Measurements from ENCODE around the gene UBE2D4. TPM values are rescaled to one million over a fixed set of nuclear protein-coding genes. Genes with fewer than 3 reads are reported as not detected.
A peak's percentile ranks its signal among the peaks of the same experiment; 100 is the strongest.

UBE2D4 gene
- total and polyA plus RNA-seq, 7 donors = 50.2 to 118 (median 67.1) TPM

DNA sequence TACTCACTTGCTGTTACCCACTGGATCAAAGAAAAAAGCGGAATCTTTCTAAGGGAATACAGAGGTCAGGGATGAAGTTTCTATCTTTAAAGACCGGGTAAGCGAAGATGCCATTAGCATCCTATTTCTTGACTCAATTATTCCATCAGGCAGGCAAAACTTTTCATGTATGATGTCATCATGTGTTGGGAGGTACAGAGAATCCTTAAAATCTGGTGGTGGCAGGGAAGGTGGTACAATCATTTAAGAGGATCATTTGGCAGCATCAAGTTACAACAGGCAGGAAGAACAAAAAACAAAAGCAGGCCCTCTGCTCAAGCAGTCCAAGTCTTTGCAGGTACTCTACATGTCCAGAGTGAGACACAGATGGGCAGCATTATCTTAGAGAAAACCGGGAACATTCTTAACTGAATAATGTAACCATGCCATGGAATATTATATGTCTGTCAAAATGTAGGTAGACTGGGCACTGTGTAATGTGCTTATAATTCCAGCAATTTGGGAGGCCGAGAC, 23.6 kb upstream of the UBE2D4 start:
- peaks cover 38% of the 10 kb centered on the region for H3K4me1 ChIP-seq
- TF ChIP-seq, protein P1, sequence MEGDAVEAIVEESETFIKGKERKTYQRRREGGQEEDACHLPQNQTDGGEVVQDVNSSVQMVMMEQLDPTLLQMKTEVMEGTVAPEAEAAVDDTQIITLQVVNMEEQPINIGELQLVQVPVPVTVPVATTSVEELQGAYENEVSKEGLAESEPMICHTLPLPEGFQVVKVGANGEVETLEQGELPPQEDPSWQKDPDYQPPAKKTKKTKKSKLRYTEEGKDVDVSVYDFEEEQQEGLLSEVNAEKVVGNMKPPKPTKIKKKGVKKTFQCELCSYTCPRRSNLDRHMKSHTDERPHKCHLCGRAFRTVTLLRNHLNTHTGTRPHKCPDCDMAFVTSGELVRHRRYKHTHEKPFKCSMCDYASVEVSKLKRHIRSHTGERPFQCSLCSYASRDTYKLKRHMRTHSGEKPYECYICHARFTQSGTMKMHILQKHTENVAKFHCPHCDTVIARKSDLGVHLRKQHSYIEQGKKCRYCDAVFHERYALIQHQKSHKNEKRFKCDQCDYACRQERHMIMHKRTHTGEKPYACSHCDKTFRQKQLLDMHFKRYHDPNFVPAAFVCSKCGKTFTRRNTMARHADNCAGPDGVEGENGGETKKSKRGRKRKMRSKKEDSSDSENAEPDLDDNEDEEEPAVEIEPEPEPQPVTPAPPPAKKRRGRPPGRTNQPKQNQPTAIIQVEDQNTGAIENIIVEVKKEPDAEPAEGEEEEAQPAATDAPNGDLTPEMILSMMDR (IDR thresholded peaks at IDR 0.05) = no peak
- no peak overlapping the region for H3K4me3 ChIP-seq
- H3K27me3 ChIP-seq (ENCODE audit: insufficient read depth in 3 of 3, low read length in 2 of 3) = no peaks in the 10 kb centered on the region
- intact Hi-C loops (cut with DNase I) = no loop called here
- ATAC-seq = no peak
- DNase-seq = no peak
- WGBS, 3 donors = 85 to 95% (median 88%) methylated on average over 5 of the region's 5 CpGs
- H3K9me3 ChIP-seq = no peaks in the 10 kb centered on the region
- peak overlapping the region; percentile 13 for H3K27ac ChIP-seq
- H3K36me3 ChIP-seq (ENCODE audit: insufficient read depth in 1 of 2, low read depth in 1 of 2) = no peaks in the 10 kb centered on the region

DNA sequence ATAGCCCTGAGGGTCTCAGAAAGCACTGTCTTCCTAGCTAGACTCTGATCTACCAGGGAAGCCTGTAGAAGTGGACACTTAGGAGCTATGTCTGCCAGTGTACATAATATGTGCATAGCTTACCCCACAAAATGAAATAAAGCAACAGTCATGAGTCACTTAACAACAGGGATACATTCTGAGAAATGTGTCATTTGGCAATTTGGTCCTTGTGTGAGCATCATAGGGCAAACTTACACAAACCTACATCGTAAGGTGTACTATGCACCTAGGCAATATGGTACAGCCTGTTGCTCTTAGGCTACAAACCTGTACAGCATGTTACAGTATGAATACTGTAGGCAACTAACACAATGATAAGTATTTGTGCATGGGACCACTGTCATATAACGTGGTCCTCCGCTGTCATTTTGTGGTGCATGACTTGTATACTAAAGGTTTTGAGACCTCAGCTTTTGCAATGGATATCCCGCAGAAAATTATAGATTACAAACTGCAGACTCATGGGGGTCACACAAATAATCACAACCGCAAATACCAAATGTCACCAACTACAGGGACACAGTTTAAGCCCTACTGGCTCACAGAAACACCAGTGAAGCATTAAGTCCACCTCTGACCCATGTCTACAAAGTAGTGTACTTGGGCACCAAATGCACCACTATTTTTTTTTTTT, 21.6 kb upstream of the UBE2D4 start:
- TF ChIP-seq, protein P1 (IDR thresholded peaks at IDR 0.05) = no peak
- no peak for DNase-seq
- Histone ChIP-seq H3K9me3 (no peaks in the 10 kb centered on the region), H3K27me3 (ENCODE audit: insufficient read depth in 3 of 3, low read length in 2 of 3) (no peaks in the 10 kb centered on the region), H3K27ac (peak overlapping the region; percentile 81), H3K36me3 (ENCODE audit: insufficient read depth in 1 of 2, low read depth in 1 of 2) (no peaks in the 10 kb centered on the region), H3K4me3 (peak overlapping the region; percentile 72), H3K4me1 (peaks cover 34% of the 10 kb centered on the region)
- 92 to 94% (median 92%) methylated on average over 5 of the region's 5 CpGs for WGBS, 3 donors
- intact Hi-C loops (cut with DNase I) = no loop called here
- ATAC-seq = peak in 3 of 4 donors; percentile 29 to 46 (median 32)

DNA sequence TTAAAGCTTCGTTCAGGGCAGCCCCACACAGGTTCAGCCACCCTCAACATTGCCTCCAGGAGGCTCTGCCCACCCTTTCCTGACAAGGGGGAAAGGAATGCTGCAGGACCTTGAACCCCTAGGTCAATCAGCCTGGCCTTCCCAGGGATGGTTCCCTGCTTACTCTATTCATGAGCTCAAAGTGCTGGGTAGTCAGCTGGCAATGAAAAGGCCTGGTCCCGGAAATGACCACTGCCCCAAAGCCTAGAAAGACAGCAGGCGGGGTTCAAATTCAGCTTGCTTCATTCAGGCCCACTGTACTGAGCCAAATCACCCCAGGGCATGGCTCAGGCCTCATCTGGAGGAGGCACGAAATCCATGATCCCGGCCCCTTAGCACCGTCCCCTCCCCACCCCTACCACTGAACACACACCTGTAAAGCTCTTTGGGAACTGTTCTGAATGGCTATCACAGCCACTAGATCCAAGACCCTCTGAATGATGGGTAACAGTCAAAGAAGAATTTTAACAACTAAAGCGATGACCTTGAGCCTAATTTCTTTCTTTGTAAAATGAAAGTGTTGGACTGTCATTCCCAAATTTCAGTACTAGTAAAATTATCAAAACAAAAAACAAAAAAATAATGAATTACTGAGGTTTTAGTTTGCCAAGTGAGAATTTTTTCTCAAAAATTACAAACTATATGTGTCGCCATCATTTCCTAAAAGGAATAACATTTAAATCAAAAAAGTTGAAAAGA, 20.9 kb upstream of the UBE2D4 start:
- peaks cover 0 to 5% of the 10 kb centered on the region in 2 donors for H3K36me3 ChIP-seq (ENCODE audit: insufficient read depth in 1 of 2, low read depth in 1 of 2)
- DNase-seq (peak; percentile 29 to 54), ATAC-seq (peak; percentile 18 to 73 (median 57))
- no peaks in the 10 kb centered on the region for H3K9me3 ChIP-seq
- TF ChIP-seq, protein P1 (IDR thresholded peaks at IDR 0.05) = no peak
- H3K4me3 ChIP-seq = peak overlapping the region; percentile 72
- peaks cover 34% of the 10 kb centered on the region for H3K4me1 ChIP-seq
- H3K27ac ChIP-seq = peak overlapping the region; percentile 81
- intact Hi-C loops (cut with DNase I) = no loop called here
- H3K27me3 ChIP-seq (ENCODE audit: insufficient read depth in 3 of 3, low read length in 2 of 3) = no peaks in the 10 kb centered on the region
- 23 to 33% (median 25%) methylated on average over 8 of the region's 8 CpGs for WGBS, 3 donors

DNA sequence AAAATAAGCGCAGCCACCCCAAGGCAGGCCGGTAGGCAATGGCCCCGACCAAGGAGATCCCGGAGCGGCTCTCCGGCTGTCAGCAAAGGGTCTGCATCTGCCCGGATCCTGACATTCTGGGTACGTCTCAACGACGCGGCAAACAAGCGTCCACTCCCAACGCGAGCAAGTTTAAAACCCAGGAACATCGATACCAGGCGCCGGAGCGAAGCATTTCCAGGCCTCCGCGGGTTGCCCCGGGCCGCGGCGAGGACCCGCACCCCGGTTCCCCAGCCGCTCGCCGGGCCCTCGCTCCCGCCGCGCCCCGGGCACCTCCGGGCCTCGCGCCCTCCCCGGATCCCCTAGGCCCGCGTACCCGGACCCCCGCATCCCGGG, 20.3 kb upstream of the UBE2D4 start:
- peak; percentile 21 to 54 for DNase-seq
- intact Hi-C loops (cut with DNase I) = no loop called here
- 0 to 1% (median 1%) methylated on average over 21 to 43 of the region's 43 CpGs for WGBS, 3 donors

More for the DNA sequence above, 20.3 kb upstream of the UBE2D4 start:
- Histone ChIP-seq H3K4me3 (peak overlapping the region; percentile 72), H3K9me3 (no peaks in the 10 kb centered on the region), H3K27me3 (ENCODE audit: insufficient read depth in 3 of 3, low read length in 2 of 3) (no peaks in the 10 kb centered on the region), H3K4me1 (peaks cover 28% of the 10 kb centered on the region), H3K36me3 (ENCODE audit: insufficient read depth in 1 of 2, low read depth in 1 of 2) (peaks cover 0 to 8% of the 10 kb centered on the region in 2 donors), H3K27ac (peak overlapping the region; percentile 81)
- TF ChIP-seq, protein P1 (IDR thresholded peaks at IDR 0.05) = no peak
- peak; percentile 28 to 58 (median 32) for ATAC-seq
